ENCODE data around the gene SLC6A12.

DNA sequence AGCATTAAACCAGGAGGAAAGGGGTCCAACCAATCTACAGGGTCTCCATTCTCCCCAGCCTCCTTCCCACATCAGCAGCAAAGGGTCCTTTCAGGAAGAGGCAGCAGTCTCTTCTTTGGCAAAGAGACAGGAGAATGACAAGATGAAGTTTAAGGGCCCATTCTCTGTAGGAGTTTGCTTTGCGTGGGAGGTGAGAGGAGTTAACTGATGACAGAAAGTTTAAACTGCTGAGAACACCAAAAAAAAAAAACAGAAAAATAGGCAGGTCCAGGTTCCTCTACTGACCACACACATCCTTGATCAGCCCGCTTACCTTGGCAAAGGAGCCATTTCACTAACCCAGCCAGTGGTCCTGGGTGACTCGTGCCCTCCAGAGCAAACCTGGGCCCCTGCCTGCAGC, 43.0 kb upstream of the SLC6A12 start:
- no peak for TF ChIP-seq EP300 (IDR thresholded peaks at IDR 0.05)
- TF ChIP-seq CTCF (IDR thresholded peaks at IDR 0.05): no peak
- TF ChIP-seq POLR2A (IDR thresholded peaks at IDR 0.05): no peak
